GM18526 (cell line): ENCODE data around the gene SRGAP1.

ENCODE experiments used
- POLR2A ChIP-seq: IDR thresholded peaks from 3 replicates; pipeline ENCODE4 v1.6.1; 2011; ENCODE audit not compliant: insufficient read length; ENCODE audit errors: extremely low read depth

The SRGAP1 gene

DNA sequence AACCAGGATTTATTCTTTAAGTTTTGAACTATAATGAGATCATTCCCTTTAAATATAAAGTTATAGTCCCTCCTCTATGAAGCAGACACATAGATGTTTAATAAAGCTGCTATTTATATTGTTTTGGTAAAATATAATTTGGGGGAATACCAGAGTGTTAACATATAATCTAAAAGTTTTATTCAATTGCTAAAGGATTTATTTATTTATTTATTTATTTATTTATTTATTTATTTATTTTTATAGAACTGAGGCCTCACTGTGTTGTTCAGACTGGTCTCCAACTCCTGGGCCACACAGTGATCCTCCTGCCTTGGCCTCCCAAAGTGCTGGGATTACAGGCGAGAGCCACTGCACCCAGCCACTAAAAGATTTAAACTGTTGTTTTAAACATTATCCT lies 278.9 kb downstream of the SRGAP1 start:
- no peak for TF ChIP-seq POLR2A

DNA sequence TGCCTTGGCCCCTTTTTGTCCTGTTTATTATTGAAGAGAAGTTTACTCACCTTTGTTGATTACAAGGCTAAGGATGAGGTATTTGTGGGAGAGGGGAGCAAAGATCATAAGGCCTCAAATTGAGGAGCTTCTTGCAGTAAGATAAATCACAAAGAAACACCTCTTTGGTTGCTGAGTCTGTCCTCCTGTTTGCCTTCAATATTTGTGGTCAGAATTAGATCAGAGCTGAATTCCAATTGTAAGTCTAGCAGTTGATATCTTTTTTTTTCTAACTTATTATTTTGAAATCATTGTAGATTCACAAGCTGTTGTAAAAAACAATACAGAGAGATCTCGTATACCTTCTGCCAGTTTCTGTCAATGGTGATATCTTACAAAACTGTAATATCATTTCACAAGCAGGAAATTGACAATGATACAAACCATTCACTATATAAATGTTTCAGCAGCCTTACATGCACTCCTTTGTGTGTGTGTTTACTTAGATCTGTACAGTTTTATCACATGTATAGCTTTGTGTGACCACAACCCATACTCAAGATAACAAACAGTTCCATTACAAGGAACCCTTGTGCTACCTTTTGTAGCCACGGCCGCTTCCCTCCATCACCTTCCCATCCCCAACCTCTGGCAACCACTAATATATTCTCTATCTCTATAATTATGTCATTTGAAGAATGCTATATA lies 280.2 kb downstream of the SRGAP1 start:
- TF ChIP-seq POLR2A, result no peak

DNA sequence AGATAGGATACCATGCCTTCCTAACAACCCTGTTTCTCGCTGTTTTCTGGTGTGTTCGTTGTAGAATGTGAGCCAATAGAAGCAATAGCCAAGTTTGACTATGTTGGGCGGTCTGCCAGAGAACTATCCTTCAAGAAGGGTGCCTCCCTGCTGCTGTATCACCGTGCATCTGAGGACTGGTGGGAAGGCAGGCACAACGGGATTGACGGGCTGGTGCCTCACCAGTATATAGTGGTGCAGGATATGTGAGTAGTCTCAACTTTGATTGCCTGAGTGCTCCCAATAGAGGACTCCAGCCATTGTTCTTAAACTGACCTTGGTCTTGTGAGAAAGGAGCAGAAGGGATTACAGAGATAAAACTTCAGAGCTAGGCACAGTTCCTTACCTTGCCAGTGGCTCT lies 281.4 kb downstream of the SRGAP1 start:
- no peak for TF ChIP-seq POLR2A

DNA sequence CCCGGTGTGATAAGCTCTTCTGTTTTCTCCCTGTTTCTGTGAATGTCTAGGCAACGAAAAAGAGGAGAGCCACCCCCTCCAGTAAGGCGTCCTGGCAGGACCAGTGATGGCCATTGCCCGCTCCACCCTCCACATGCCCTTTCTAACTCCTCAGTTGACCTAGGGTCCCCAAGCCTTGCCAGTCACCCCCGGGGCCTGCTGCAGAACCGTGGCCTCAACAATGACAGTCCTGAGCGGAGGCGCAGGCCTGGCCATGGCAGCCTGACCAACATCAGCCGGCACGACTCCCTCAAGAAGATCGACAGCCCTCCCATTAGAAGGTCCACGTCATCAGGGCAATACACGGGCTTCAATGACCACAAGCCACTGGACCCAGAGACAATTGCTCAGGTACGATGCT lies 283.3 kb downstream of the SRGAP1 start:
- TF ChIP-seq POLR2A, result no peak

DNA sequence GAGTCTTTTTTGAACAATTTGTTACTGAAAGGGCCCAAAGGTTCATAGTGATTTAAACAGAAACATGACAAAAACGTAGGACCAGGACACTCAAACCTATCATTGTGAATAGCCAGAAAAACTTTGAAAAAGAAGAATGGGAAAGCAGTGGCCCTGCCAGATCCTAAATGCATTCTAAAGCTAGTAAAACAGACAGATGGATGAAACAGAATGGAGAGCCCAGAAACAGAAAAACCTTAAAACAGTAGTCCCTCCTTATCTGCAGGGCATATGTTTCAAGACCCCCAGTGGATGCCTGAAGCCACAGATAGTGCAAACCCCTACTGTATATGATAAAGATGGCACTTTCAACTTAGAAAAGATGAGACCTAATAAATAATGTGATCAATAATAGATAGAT lies 283.9 kb downstream of the SRGAP1 start:
- no peak for TF ChIP-seq POLR2A

DNA sequence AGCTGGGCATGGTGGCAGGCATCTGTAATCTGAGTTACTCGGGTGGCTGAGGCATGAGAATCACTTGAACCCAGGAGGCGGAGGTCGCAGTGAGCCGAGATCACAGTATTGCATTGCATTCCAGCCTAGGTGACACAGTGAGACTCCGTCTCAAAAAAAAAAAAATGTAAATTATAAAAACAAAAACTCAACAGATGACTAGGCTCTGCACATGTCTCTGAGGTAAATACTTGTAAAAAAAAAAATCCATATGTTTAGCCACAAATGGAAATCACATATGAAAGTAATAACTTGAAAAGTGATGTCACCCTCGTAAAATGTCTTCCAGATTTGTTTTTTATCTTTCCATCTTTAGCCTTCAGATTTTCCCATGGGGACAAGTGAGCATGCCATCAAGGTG lies 292.6 kb downstream of the SRGAP1 start:
- TF ChIP-seq POLR2A, result no peak

DNA sequence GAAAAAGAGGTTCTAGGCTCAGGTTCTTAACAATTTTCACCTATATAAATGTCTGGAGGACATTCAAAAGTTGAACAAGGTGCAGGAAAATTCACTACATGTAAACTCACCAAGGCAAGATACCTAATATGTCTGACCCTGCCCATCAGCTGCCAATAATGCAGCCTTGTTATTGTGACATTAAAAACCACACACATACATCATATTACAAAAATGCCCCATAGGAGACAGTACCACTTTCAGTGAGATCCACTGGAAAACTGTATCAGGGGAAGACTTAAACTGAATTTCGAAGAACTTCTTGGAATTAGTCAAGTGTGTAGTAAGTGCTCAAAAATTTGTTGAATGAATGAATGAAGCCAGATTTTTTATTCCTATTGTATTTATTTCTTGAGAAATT lies 294.5 kb downstream of the SRGAP1 start:
- no peak for TF ChIP-seq POLR2A

DNA sequence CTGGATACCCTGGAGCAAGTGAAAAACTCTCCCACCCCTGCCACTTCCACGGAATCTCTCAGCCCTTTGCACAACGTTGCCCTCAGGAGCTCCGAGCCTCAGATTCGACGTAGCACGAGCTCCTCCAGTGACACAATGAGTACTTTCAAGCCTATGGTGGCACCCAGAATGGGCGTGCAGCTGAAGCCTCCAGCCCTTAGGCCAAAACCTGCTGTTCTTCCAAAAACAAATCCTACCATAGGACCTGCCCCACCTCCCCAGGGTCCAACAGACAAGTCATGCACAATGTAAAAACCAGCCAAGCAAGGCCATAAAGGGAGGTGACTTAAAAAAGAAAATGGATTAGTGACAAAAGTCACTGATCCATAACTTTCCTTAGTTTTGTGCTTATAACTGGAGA lies 297.9 kb downstream of the SRGAP1 start:
- TF ChIP-seq POLR2A, result no peak

DNA sequence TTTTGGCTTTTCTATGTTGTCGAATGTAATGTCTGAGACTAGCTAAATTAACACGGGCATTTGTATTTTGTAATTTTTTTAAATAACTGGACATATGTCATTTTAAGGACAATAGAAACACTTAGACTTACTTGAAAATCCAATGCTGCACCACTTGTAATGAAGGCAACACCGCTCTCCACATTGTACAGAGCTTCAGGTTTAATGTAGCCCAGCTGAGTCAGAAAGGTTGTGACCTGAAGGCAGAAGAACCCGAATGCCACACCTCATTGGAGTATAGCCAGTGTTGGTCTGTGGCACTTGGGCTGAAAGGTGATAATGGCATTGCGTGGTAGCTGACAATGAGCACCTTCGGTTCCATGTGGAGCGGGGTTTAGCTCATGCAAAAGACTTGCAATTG lies 298.3 kb downstream of the SRGAP1 start:
- TF ChIP-seq POLR2A, result no peak

DNA sequence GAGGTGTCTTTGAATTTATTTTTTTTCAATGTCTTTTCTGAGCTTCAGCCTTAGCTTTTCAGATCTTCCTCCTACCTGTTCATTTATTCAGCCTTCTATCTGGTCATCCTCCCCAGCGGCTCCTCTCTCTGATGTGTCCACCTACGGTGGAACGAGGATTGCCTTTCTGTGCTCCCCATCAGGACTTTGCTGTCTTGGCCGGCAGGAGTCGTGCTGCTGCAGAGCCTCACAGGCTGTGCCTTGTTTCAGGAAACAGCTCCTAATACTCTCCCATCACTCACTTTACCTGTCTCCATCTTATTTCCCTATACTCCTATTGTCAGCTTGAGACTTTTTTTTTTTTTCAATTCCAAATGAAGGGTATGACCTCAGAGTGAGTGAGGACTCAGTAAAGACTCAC lies 300.7 kb downstream of the SRGAP1 start:
- TF ChIP-seq POLR2A, result no peak

DNA sequence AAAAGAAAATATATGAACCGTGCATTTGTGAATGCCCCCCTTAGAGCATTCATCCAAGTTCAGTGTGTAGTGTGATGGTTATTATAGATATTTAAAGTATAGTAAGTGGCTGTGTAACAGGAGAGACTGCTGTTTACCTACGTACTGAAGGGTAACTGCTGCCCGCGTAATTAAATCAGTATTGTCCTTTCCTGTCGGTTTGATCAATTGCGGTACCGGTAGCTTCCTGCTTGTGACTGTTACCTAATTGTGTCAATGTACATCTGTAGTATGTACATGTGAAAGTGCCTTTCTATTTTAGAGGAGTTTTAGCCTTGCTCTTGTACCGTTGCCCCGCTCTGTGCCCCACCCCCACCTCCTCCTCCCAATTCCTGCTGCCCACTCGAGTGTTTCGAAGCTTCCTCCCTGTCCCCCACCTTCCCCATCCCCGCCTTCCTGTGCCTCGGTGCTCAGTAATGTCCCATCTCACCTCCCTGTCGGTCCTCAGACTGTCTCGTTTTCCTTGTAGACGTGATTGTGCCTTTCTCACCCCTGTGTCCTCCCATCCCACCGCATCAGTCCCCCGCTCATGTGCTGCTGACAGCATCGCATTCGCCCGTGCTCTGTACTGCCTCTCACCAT lies 302.6 kb downstream of the SRGAP1 start:
- TF ChIP-seq POLR2A, result no peak

DNA sequence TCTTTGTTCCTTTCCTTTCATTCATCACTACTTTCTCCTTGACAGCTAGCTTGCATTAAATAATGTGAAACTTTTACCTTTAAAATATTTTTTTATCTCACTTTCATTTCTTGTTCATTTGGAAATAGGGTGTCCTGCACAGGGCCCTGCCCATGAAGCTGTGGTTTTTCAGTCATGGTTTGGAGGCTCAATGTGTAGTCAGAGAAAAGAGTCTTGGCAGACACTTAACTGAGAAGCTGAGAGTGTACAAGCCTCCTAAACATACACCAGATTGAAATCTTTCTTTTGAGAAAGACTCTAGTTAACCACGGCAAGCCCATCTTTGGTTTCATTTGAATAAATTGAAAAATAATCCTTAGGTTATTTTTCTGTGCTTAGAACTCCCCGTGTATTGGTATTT lies 303.4 kb downstream of the SRGAP1 start:
- TF ChIP-seq POLR2A, result no peak

DNA sequence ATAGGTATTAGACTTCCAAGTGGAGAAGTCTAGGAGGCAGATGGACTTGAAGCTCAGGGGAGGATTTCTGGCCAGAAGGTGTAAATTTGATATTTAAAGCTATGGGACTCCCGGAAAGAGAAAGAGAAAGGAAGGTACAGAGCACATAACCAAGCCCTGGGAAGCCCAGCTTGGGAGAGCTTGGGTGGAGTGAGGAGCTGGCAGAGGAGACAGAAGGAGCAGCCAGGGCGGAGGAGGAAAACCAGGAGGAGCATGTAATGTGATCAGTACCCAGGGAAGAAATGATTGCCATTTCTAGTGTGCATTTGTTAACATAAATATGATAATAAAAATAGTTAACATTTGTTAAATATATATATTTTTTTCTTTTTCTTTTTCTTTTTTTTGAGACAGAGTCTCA lies 310.2 kb downstream of the SRGAP1 start:
- TF ChIP-seq POLR2A, result no peak

DNA sequence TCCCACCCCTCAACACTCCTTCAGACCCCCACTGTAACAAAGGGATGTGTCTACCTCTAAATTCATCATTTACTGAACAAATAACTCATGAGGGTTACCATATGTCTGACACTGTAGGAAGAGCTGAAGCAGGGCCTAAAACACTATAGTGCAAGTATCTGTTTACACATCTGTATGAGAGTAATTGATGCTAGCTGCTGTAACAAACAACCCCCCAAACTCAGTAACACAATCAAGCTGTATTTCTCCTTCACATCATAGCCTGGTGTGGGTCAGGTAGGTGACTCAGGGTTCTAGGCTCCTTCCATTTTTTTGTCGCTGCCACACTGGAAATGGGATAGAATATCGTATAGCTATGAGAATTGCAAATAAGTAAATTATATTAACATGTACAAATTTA lies 312.6 kb downstream of the SRGAP1 start:
- no peak for TF ChIP-seq POLR2A

DNA sequence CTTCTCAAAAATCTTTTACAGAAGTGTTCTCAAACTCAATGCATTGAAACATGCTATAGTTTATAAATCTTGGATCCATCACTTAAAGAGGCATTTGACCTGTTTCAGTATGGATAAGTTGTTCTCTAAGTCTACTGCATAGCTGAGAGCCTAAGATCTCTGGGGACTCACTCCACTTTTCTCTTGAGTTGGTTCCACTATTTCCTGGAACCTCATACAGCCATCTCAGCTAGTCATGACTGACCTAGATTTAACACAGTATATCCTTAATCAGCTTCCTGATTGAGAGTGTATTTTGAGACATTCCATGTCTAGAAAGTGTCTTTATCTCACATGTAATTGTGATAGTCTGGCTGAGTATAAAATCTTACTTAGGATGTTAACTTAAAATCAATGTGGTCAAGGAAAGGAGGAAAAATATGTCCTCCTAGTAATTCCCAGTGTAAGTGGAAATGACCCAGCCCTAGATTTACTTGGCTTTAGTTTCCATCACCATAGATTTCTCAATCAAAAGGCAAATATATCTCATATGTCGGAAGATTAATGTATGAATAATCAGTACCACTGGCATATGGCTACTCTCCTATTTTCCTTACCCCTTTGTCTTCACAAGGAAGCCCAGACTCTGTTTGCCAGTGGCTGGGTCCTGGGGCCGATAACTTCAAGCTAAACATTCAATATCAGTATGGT lies 315.7 kb downstream of the SRGAP1 start:
- no peak for TF ChIP-seq POLR2A

DNA sequence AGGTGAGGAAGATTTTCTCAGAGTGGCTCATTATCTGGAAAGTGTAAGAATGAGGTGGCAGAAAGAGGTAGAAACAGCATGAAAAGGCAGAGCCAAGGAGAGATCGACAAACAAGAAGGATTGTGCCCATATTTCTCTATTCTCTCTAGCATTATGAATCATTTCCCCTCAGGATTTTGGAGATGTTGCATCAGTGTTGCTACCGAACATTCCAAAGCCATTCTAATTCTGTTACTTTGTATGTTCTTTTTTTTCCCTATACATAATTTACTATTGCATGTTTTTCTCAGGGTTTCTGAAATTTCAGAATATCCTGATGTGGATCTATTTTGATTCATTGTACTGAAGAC lies 316.2 kb downstream of the SRGAP1 start:
- no peak for TF ChIP-seq POLR2A

DNA sequence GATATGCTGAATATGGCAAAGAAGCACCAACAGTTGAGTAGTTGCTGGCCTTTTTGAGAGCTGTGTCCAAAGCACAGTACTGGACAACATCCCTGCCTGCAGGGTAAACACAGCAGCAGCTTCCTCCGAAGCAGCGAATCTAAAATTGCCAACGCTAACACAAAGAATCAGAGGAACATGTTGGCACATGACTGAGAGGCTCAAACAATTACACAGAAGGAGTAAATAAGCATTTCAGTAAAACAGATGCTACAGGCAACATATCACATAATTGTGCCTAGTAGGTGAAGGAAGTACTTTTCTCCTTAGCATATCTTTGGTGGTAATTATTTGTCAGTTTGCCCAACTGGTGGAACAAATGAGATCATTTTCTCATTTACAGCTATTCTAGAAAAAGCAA lies 325.5 kb downstream of the SRGAP1 start:
- no peak for TF ChIP-seq POLR2A
